Measurements from ENCODE around the gene S100A5. TPM values are rescaled to one million over a fixed set of nuclear protein-coding genes. Genes with fewer than 3 reads are reported as not detected.

Gene S100A5
- total and polyA plus RNA-seq, 12 donors: not detected

- Histone ChIP-seq H3K36me3 (no peaks in the 10 kb centered on the region), H3K27ac (peak overlapping the region in 7 of 10 donors; percentile 18 to 78 (median 45)), H3K4me1 (peaks cover under 1 to 28% (median 11%) of the 10 kb centered on the region in 9 donors), H3K9me3 (no peaks in the 10 kb centered on the region), H3K4me3 (no peak overlapping the region), H3K27me3 (no peaks in the 10 kb centered on the region)
- 79 to 80% methylated on average over 3 of the region's 3 CpGs for WGBS, 2 donors
- intact Hi-C loops (cut with DNase I): loop anchor here in 9 of 10 donors (2.0 to 10.0 kb wide), 10 partner anchors 34 to 221 kb away; partner anchors contain the start of genes S100A14 (in 4 of the 9), ILF2 (in 1 of the 9), NPR1 (in 1 of the 9) and SNAPIN (in 1 of the 9)
- ATAC-seq: no peak
- no peak for TF ChIP-seq CTCF (IDR thresholded peaks at IDR 0.05)
- no peak for DNase-seq
Observed at GRCh38 chr1:153573351-153573750, 32.6 kb upstream of the S100A5 start.

- ATAC-seq (peak; percentile 87 to 92 (median 91)), DNase-seq (peak; percentile 77 to 83)
- WGBS, 2 donors: 15% methylated on average over 3 of the region's 3 CpGs
- Histone ChIP-seq H3K27ac (peak overlapping the region in 7 of 10 donors; percentile 18 to 78 (median 45)), H3K36me3 (no peaks in the 10 kb centered on the region), H3K27me3 (no peaks in the 10 kb centered on the region), H3K9me3 (no peaks in the 10 kb centered on the region), H3K4me3 (no peak overlapping the region), H3K4me1 (peaks cover 5 to 35% (median 19%) of the 10 kb centered on the region in 9 donors)
- intact Hi-C loops (cut with DNase I): loop anchor here in 9 of 10 donors (1.0 to 10.0 kb wide), 11 partner anchors 35 to 220 kb away; partner anchors contain the start of genes S100A14 (in 4 of the 9), ILF2 (in 1 of the 9), NPR1 (in 1 of the 9) and SNAPIN (in 1 of the 9)
- TF ChIP-seq CTCF (IDR thresholded peaks at IDR 0.05): peak; percentile 67 to 93 (median 80)
Observed at GRCh38 chr1:153572569-153573015, 31.9 kb upstream of the S100A5 start.

GRCh38 chr1:153571706-153572105 is 31.0 kb upstream of the S100A5 start:
- Histone ChIP-seq H3K4me1 (peaks cover 14 to 44% (median 28%) of the 10 kb centered on the region in 9 donors), H3K27me3 (no peaks in the 10 kb centered on the region), H3K36me3 (no peaks in the 10 kb centered on the region), H3K4me3 (no peak overlapping the region), H3K27ac (peak overlapping the region in 3 of 10 donors; percentile 50 to 78 (median 55)), H3K9me3 (no peaks in the 10 kb centered on the region)
- WGBS, 2 donors: 66 to 76% methylated on average over 7 of the region's 7 CpGs
- intact Hi-C loops (cut with DNase I): loop anchor here in 9 of 10 donors (1.0 to 10.0 kb wide), 11 partner anchors 36 to 219 kb away; partner anchors contain the start of genes S100A14 (in 4 of the 9), ILF2 (in 1 of the 9), NPR1 (in 1 of the 9) and SNAPIN (in 1 of the 9)
- no peak for TF ChIP-seq CTCF (IDR thresholded peaks at IDR 0.05)
- DNase-seq (no peak), ATAC-seq (no peak)

- Histone ChIP-seq H3K36me3 (no peaks in the 10 kb centered on the region), H3K27ac (no peak overlapping the region), H3K4me3 (no peak overlapping the region), H3K4me1 (peaks cover 21 to 52% (median 34%) of the 10 kb centered on the region in 9 donors), H3K9me3 (no peaks in the 10 kb centered on the region), H3K27me3 (no peaks in the 10 kb centered on the region)
- ATAC-seq (no peak), DNase-seq (no peak)
- 93 to 95% methylated on average over 5 of the region's 5 CpGs for WGBS, 2 donors
- intact Hi-C loops (cut with DNase I): loop anchor here in 8 of 10 donors (5.0 to 10.0 kb wide), 8 partner anchors 36 to 219 kb away; partner anchors contain the start of genes S100A14 (in 3 of the 8), ILF2 (in 1 of the 8), NPR1 (in 1 of the 8) and SNAPIN (in 1 of the 8)
- no peak for TF ChIP-seq CTCF (IDR thresholded peaks at IDR 0.05)
Observed at GRCh38 chr1:153570874-153571273, 30.1 kb upstream of the S100A5 start.

Measured in heart right ventricle (tissue), 16 donors.